ENCODE data around the gene EOLA1. TPM values are rescaled to one million over a fixed set of nuclear protein-coding genes. Genes with fewer than 3 reads are reported as not detected.
"Not testable (repeated sequence)": the region's sequence is repeated elsewhere in the genome, so short reads cannot be mapped to it uniquely, and the experiment has no call there.

The EOLA1 gene
- total and polyA plus RNA-seq, 2 donors (not counting 1 experiment from before 2014, with no cell fraction given) = 13.5 to 14.1 TPM

DNA sequence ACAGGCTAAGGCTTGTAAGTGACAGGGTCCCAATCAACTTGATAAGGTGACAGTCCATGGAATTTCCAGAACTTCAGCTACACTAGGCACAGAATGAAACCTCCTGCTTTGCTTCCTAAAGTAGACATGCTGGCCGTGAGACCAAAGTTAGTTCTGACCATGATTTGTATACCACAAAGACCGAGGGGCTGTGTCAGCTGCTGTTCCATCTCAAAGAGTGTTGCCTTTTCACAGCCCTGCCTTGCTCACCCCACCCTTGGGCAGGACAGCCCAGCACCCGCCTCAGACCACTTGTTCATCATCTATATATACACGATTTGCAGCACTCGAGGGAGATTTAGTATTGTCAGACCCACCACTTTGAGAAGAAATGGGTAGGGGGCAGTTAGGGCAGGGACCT, 41.0 kb upstream of the EOLA1 start:
- H3K36me3 ChIP-seq (ENCODE audit: control insufficient read depth, insufficient read depth, low read length) = peaks cover 5% of the 10 kb centered on the region
- no peak for TF ChIP-seq EZH2 (IDR thresholded peaks at IDR 0.05; ENCODE audit: low read length, missing control alignments)
- TF ChIP-seq, protein P1, sequence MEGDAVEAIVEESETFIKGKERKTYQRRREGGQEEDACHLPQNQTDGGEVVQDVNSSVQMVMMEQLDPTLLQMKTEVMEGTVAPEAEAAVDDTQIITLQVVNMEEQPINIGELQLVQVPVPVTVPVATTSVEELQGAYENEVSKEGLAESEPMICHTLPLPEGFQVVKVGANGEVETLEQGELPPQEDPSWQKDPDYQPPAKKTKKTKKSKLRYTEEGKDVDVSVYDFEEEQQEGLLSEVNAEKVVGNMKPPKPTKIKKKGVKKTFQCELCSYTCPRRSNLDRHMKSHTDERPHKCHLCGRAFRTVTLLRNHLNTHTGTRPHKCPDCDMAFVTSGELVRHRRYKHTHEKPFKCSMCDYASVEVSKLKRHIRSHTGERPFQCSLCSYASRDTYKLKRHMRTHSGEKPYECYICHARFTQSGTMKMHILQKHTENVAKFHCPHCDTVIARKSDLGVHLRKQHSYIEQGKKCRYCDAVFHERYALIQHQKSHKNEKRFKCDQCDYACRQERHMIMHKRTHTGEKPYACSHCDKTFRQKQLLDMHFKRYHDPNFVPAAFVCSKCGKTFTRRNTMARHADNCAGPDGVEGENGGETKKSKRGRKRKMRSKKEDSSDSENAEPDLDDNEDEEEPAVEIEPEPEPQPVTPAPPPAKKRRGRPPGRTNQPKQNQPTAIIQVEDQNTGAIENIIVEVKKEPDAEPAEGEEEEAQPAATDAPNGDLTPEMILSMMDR (conservative IDR thresholded peaks at IDR 0.05 in 1 of 2, IDR thresholded peaks at IDR 0.05 in 1 of 2; ENCODE audit: low read depth in 1 of 2, low read length in 2 of 2) = no peak
- H3K27ac ChIP-seq (ENCODE audit: insufficient read depth, low read length) = no peak overlapping the region
- no peak overlapping the region for H2AFZ ChIP-seq (ENCODE audit: low read length)
- DNase-seq (ENCODE audit: low read depth in 2 of 2) = no peak
- H3K9ac ChIP-seq (ENCODE audit: insufficient read depth, low read length) = no peak overlapping the region
- no peaks in the 10 kb centered on the region for H3K27me3 ChIP-seq (ENCODE audit: control insufficient read depth, insufficient read depth, low read length)
- H3K9me3 ChIP-seq (ENCODE audit: control insufficient read depth, insufficient read depth, low read depth, low read length) = no peaks in the 10 kb centered on the region
- no peak overlapping the region for H3K4me2 ChIP-seq (ENCODE audit: extremely low read depth, insufficient read depth, low read length)
- no peak overlapping the region for H3K4me3 ChIP-seq (replicated peaks in 1 of 4; ENCODE audit: control extremely low read depth in 1 of 4, insufficient read depth in 1 of 4, low read depth in 3 of 4, low read length in 4 of 4)
- H3K4me1 ChIP-seq (ENCODE audit: control insufficient read depth, extremely low read depth, insufficient read depth, low read length) = peaks cover 10% of the 10 kb centered on the region
- H4K20me1 ChIP-seq (ENCODE audit: control insufficient read depth, extremely low read depth, insufficient read depth, low read length) = no peaks in the 10 kb centered on the region
- peaks cover 7% of the 10 kb centered on the region for H3K79me2 ChIP-seq (ENCODE audit: control insufficient read depth, insufficient read depth, low read length)

DNA sequence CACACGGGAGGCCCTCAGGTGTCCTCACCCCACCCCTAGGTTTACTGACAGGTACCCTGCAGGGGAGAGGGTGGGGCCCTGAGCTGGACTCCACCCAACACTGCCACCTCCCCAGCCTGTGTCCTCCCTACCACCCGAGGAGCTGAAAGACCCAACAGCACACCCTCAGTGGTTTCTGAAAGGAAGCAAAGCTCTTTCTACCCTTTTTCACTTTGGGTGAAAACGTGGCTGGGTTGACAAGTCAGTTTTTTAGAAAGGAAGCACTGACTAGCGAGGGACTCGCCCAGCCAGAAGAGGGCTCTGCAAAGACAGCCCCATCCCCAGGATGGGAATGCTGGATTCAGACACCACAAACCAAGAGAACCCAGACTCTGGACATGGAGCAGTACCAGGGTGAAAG, 37.9 kb upstream of the EOLA1 start:
- not testable (repeated sequence) for H3K79me2 ChIP-seq (ENCODE audit: control insufficient read depth, insufficient read depth, low read length); H3K4me3 ChIP-seq (replicated peaks in 1 of 4; ENCODE audit: control extremely low read depth in 1 of 4, insufficient read depth in 1 of 4, low read depth in 3 of 4, low read length in 4 of 4); H3K4me2 ChIP-seq (ENCODE audit: extremely low read depth, insufficient read depth, low read length); H3K27me3 ChIP-seq (ENCODE audit: control insufficient read depth, insufficient read depth, low read length); H3K4me1 ChIP-seq (ENCODE audit: control insufficient read depth, extremely low read depth, insufficient read depth, low read length); DNase-seq (ENCODE audit: low read depth in 2 of 2); H3K9ac ChIP-seq (ENCODE audit: insufficient read depth, low read length); H4K20me1 ChIP-seq (ENCODE audit: control insufficient read depth, extremely low read depth, insufficient read depth, low read length); H2AFZ ChIP-seq (ENCODE audit: low read length); H3K36me3 ChIP-seq (ENCODE audit: control insufficient read depth, insufficient read depth, low read length); H3K9me3 ChIP-seq (ENCODE audit: control insufficient read depth, insufficient read depth, low read depth, low read length)
- peak overlapping the region; percentile 50 for H3K27ac ChIP-seq (ENCODE audit: insufficient read depth, low read length)

DNA sequence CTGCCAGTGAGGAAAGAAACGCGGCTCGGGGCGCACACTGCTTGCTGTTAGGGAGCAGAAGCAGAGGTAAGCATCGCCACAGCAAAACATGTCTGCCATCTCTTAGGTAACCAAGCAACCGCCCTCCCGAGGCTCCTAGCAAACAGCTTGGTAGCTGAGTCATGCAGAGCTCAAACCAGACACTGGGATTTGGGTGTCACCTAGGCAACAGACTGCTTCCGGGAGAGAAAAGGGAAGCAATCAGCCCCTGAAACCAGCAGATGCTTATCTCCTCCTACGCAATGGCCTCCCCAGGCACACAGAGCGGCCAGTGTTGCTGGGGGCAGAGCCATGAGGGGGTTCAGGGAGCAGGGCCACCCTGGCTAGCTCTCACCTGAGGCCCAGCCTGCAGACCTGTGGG, 37.4 kb upstream of the EOLA1 start:
- peak; percentile 34 to 77 for DNase-seq (ENCODE audit: low read depth in 2 of 2)
- H3K79me2 ChIP-seq (ENCODE audit: control insufficient read depth, insufficient read depth, low read length); H3K4me2 ChIP-seq (ENCODE audit: extremely low read depth, insufficient read depth, low read length); H4K20me1 ChIP-seq (ENCODE audit: control insufficient read depth, extremely low read depth, insufficient read depth, low read length); H3K9ac ChIP-seq (ENCODE audit: insufficient read depth, low read length); H3K9me3 ChIP-seq (ENCODE audit: control insufficient read depth, insufficient read depth, low read depth, low read length); H3K4me1 ChIP-seq (ENCODE audit: control insufficient read depth, extremely low read depth, insufficient read depth, low read length); H3K4me3 ChIP-seq (replicated peaks in 1 of 4; ENCODE audit: control extremely low read depth in 1 of 4, insufficient read depth in 1 of 4, low read depth in 3 of 4, low read length in 4 of 4); H3K27me3 ChIP-seq (ENCODE audit: control insufficient read depth, insufficient read depth, low read length); H2AFZ ChIP-seq (ENCODE audit: low read length); H3K36me3 ChIP-seq (ENCODE audit: control insufficient read depth, insufficient read depth, low read length): not testable (repeated sequence)
- peak overlapping the region; percentile 88 for H3K27ac ChIP-seq (ENCODE audit: insufficient read depth, low read length)

DNA sequence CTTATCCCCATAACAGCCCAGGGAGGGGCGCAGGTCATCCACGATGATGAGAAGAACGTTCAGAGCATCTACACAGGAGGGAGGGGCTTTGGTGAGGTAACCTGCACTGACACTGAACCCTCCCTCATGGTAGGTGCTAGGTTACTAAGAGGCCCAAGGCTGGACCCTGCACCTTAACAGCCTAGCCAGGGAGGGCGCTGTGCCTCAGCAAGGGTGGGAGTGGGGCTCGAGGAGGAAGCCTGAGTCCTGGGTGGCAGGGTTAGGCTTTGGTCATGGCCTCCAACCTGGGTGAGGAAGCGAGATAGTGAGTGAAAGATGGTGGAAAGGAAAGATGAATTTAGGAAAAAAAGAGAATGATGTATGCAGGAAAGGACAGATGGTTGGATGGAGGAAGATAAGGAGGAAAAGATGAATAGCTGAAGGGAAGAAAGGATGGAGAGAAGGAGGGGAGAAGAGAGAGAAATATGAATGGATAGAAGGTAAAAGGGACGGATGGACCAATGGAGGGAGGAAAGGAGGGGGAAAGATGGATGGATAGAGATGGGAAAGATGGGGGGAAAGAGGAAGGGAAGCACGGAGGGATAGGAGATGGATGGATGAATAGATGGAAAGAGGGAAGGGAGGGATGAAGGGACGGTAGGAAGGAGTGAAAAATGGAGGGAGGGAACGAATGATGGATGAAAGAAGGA, 36.4 kb upstream of the EOLA1 start:
- peak overlapping the region; percentile 87 for H3K4me2 ChIP-seq (ENCODE audit: extremely low read depth, insufficient read depth, low read length)
- no peak for TF ChIP-seq EZH2 (IDR thresholded peaks at IDR 0.05; ENCODE audit: low read length, missing control alignments)
- TF ChIP-seq, protein P1 (conservative IDR thresholded peaks at IDR 0.05 in 1 of 2, IDR thresholded peaks at IDR 0.05 in 1 of 2; ENCODE audit: low read depth in 1 of 2, low read length in 2 of 2) = peak in 1 of 2 donors; percentile 14
- peaks cover 7% of the 10 kb centered on the region for H3K79me2 ChIP-seq (ENCODE audit: control insufficient read depth, insufficient read depth, low read length)
- H3K27ac ChIP-seq (ENCODE audit: insufficient read depth, low read length) = peak overlapping the region; percentile 88
- no peaks in the 10 kb centered on the region for H3K9me3 ChIP-seq (ENCODE audit: control insufficient read depth, insufficient read depth, low read depth, low read length)
- peaks cover 3% of the 10 kb centered on the region for H3K36me3 ChIP-seq (ENCODE audit: control insufficient read depth, insufficient read depth, low read length)
- peaks cover 3% of the 10 kb centered on the region for H3K4me1 ChIP-seq (ENCODE audit: control insufficient read depth, extremely low read depth, insufficient read depth, low read length)
- H3K4me3 ChIP-seq (replicated peaks in 1 of 4; ENCODE audit: control extremely low read depth in 1 of 4, insufficient read depth in 1 of 4, low read depth in 3 of 4, low read length in 4 of 4) = peak overlapping the region; percentile 54 to 69 (median 63)
- H3K9ac ChIP-seq (ENCODE audit: insufficient read depth, low read length) = peak overlapping the region; percentile 91
- DNase-seq (ENCODE audit: low read depth in 2 of 2) = no peak
- no peaks in the 10 kb centered on the region for H4K20me1 ChIP-seq (ENCODE audit: control insufficient read depth, extremely low read depth, insufficient read depth, low read length)
- H3K27me3 ChIP-seq (ENCODE audit: control insufficient read depth, insufficient read depth, low read length) = no peaks in the 10 kb centered on the region
- no peak overlapping the region for H2AFZ ChIP-seq (ENCODE audit: low read length)
